ENCODE results near the gene PLA1A.

DNA sequence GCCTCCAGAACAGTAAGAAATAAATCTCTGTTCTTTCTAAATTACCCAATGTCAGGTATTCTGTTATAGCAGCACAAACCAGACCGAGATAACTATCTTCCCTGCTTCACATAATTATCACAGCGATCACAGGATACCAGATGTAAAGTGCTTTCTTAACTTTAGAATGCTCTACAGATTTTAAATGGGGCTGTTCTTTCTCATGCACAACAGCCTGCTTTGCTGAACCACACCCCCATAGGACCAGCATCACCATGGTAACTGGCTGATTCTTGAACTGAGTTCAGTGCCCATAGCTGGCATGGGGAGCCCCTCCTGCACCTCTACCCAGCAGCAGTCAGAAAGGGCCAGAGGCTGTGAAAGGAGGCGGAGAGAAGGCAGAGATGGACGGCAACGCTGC, 46.1 kb upstream of the PLA1A start:
- TF ChIP-seq SUZ12 (IDR thresholded peaks at IDR 0.05; ENCODE audit: extremely low read depth, insufficient read depth, insufficient read length) (no peak), ZNF274 (IDR thresholded peaks at IDR 0.05; ENCODE audit: low read depth, low read length) (no peak)
